Measurements from ENCODE around the gene CACNB3. TPM values are rescaled to one million over a fixed set of nuclear protein-coding genes. Genes with fewer than 3 reads are reported as not detected.

Gene CACNB3
- total and polyA plus RNA-seq, 2 of the 13 experiments (the other 11 are each of a cell fraction or from before 2014, with no cell fraction given): 0.29 to 0.54 TPM

DNA sequence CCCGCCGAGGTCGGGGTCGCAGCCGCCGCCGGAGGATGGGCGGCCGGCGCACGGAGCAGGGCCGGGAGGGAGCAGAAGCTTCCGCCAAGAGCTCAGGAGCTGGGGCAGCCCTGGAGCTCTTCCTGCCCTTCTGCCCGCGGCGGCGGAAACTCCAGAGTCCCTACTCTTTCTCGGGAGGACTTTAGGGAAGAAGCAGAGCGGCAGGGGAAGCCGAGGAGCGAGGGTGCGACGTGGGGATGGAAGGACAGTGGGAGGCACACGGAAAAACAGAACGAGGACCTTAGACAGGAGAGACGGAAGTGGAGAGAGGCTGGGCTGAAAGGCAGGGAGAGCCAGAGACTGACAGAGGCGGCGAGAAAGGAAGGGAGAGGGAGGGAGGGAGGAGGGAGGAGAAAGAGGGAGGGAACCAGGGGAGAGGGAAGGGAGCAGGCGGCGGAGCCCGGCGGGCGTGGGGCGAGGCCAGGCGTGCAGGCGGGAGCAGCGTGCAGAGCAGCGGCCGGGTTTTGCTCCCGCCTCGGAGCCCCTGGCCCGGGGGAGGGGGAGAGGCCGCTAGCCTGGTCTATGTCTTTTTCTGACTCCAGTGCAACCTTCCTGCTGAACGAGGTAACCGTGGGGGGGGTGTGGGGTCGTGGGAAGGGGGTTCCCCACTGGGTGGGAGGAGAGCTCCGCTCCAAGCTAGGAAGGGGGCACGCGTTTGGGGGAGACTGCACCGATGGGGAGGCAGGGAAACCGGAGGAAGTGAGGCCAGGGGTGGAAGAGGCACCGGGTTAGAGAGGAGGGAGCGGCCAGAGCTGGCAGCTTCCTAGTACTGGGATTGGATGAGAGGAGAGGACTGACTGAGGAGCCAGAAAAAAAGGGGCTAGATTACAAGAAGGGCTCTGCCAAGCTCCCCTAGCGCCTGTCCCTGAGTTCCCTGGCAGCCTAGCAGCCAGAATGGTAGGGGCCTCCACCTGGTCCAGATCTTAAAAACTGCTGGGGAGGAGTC is 2.9 kb upstream of the CACNB3 start (continued):
- TF ChIP-seq DMAP1 (CRISPR knock-in tag; IDR thresholded peaks at IDR 0.05) (no peak; the same call in 1 of the 2 replicates), THAP11 (CRISPR knock-in tag; IDR thresholded peaks at IDR 0.05) (no peak), RBAK (CRISPR knock-in tag; IDR thresholded peaks at IDR 0.05) (no peak), JUNB (CRISPR knock-in tag; IDR thresholded peaks at IDR 0.05; ENCODE audit: borderline replicate concordance) (no peak), ZNF703 (CRISPR knock-in tag; IDR thresholded peaks at IDR 0.05; ENCODE audit: borderline replicate concordance) (no peak), SATB2 (CRISPR knock-in tag; IDR thresholded peaks at IDR 0.05) (no peak), ZNF564 (CRISPR knock-in tag; IDR thresholded peaks at IDR 0.05) (0 out of 2 replicates have a peak, but pooled peaks have one; percentile 14), ZFX (CRISPR knock-in tag; IDR thresholded peaks at IDR 0.05; ENCODE audit: low read depth) (peak; percentile 20), SMC3 (IDR thresholded peaks at IDR 0.05; ENCODE audit: low read length) (no peak), SAP130 (CRISPR knock-in tag; IDR thresholded peaks at IDR 0.05; ENCODE audit: low read depth) (peak; percentile 5; the same call in 1 of the 2 replicates), RARA (CRISPR knock-in tag; IDR thresholded peaks at IDR 0.05) (no peak), CENPX (CRISPR knock-in tag; IDR thresholded peaks at IDR 0.05) (no peak), SNAPC2 (CRISPR knock-in tag; IDR thresholded peaks at IDR 0.05) (0 out of 2 replicates have a peak, but pooled peaks have one; percentile 42), CAMTA2 (CRISPR knock-in tag; IDR thresholded peaks at IDR 0.05; ENCODE audit: borderline replicate concordance) (0 out of 2 replicates have a peak, but pooled peaks have one; percentile 53), HMG20B (CRISPR knock-in tag; conservative IDR thresholded peaks at IDR 0.05) (no peak), TEAD2 (CRISPR knock-in tag; IDR thresholded peaks at IDR 0.05) (no peak), MED13 (CRISPR knock-in tag; IDR thresholded peaks at IDR 0.05) (no peak), SP4 (CRISPR knock-in tag; IDR thresholded peaks at IDR 0.05) (peak; percentile 3; the same call in 1 of the 2 replicates), TCF12 (IDR thresholded peaks at IDR 0.05) (no peak), TCF12 (CRISPR knock-in tag; IDR thresholded peaks at IDR 0.05) (peak; percentile 64; the same call in 1 of the 2 replicates)
- TF ChIP-seq, protein P1, sequence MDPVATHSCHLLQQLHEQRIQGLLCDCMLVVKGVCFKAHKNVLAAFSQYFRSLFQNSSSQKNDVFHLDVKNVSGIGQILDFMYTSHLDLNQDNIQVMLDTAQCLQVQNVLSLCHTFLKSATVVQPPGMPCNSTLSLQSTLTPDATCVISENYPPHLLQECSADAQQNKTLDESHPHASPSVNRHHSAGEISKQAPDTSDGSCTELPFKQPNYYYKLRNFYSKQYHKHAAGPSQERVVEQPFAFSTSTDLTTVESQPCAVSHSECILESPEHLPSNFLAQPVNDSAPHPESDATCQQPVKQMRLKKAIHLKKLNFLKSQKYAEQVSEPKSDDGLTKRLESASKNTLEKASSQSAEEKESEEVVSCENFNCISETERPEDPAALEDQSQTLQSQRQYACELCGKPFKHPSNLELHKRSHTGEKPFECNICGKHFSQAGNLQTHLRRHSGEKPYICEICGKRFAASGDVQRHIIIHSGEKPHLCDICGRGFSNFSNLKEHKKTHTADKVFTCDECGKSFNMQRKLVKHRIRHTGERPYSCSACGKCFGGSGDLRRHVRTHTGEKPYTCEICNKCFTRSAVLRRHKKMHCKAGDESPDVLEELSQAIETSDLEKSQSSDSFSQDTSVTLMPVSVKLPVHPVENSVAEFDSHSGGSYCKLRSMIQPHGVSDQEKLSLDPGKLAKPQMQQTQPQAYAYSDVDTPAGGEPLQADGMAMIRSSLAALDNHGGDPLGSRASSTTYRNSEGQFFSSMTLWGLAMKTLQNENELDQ (CRISPR knock-in tag; IDR thresholded peaks at IDR 0.05; ENCODE audit: borderline replicate concordance): no peak
- TF ChIP-seq, protein P2, sequence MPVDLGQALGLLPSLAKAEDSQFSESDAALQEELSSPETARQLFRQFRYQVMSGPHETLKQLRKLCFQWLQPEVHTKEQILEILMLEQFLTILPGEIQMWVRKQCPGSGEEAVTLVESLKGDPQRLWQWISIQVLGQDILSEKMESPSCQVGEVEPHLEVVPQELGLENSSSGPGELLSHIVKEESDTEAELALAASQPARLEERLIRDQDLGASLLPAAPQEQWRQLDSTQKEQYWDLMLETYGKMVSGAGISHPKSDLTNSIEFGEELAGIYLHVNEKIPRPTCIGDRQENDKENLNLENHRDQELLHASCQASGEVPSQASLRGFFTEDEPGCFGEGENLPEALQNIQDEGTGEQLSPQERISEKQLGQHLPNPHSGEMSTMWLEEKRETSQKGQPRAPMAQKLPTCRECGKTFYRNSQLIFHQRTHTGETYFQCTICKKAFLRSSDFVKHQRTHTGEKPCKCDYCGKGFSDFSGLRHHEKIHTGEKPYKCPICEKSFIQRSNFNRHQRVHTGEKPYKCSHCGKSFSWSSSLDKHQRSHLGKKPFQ (CRISPR knock-in tag; IDR thresholded peaks at IDR 0.05; ENCODE audit: insufficient replicate concordance): no peak
- TF ChIP-seq, protein P3, sequence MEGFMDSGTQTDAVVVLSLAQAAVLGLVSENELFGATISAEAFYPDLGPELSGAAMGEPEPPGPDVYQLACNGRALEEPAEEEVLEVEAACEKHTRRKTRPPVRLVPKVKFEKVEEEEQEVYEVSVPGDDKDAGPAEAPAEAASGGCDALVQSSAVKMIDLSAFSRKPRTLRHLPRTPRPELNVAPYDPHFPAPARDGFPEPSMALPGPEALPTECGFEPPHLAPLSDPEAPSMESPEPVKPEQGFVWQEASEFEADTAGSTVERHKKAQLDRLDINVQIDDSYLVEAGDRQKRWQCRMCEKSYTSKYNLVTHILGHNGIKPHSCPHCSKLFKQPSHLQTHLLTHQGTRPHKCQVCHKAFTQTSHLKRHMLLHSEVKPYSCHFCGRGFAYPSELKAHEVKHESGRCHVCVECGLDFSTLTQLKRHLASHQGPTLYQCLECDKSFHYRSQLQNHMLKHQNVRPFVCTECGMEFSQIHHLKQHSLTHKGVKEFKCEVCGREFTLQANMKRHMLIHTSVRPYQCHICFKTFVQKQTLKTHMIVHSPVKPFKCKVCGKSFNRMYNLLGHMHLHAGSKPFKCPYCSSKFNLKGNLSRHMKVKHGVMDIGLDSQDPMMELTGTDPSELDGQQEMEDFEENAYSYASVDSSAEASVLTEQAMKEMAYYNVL (CRISPR knock-in tag; IDR thresholded peaks at IDR 0.05; ENCODE audit: borderline replicate concordance): peak; percentile 64; the same call in 1 of the 2 replicates
- TF ChIP-seq, protein P4, sequence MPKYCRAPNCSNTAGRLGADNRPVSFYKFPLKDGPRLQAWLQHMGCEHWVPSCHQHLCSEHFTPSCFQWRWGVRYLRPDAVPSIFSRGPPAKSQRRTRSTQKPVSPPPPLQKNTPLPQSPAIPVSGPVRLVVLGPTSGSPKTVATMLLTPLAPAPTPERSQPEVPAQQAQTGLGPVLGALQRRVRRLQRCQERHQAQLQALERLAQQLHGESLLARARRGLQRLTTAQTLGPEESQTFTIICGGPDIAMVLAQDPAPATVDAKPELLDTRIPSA (CRISPR knock-in tag; IDR thresholded peaks at IDR 0.05; ENCODE audit: borderline replicate concordance): no peak
